Uterus (tissue), 2 donors: ENCODE measurements around the gene PLEKHM1.
"Not testable (repeated sequence)": the region's sequence is repeated elsewhere in the genome, so short reads cannot be mapped to it uniquely, and the experiment has no call there.

Experiments used
- CTCF ChIP-seq, 4 experiments: fragments of 200-600 bp in 2 of 4; fragments of 450-650 bp in 2 of 4; sonication (generic) in 2 of 4; IDR thresholded peaks; one replicate each; pipeline ENCODE4 v1.5.1; 2016 to 2019; ENCODE audit warnings: antibody characterized with exemption in 4 of 4, mild to moderate bottlenecking in 2 of 4, moderate library complexity in 1 of 4
- POLR2A ChIP-seq, 2 donors: fragments of 450-650 bp; IDR thresholded peaks; one replicate each; pipeline ENCODE4 v1.6.1; 2016; ENCODE audit warnings: antibody characterized with exemption in 2 of 2, mild to moderate bottlenecking in 1 of 2, moderate library complexity in 1 of 2

DNA sequence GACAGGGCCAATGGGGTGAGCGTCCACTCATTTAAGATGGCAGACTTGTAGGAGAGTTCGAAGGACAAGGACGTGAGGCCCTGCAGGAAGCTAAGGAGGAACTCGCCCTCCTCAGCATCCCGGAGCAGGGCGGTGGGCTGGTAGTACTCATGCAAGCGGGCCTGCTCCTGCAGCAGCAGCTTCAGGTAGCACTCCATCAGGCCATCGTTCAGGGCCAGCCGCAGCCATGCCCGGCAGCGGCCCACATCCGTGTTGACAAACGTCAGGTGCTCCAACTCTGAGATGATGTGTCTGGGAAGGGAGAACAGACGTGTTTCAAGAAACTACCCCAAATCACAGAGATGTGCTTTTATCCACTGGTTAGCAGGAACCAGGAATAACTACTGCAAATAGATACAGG is 15.1 kb downstream of the PLEKHM1 start:
- TF ChIP-seq CTCF, POLR2A (IDR thresholded peaks at IDR 0.05): not testable (repeated sequence)
